Neural cell (in vitro differentiated cells): ENCODE measurements around the gene KCTD16.

Experiments
- EP300 ChIP-seq: fragments of 450-650 bp; conservative IDR thresholded peaks from 2 replicates; pipeline ENCODE4 v1.6.1; 2014; ENCODE audit warnings: antibody characterized with exemption, mild to moderate bottlenecking, moderate library complexity; ENCODE audit not compliant: poor library complexity, severe bottlenecking
- EZH2 ChIP-seq: fragments of 200-600, 300-800 bp; shearing (Covaris generic), sonication (generic); IDR thresholded peaks from 2 replicates; pipeline ENCODE4 v1.6.1; 2014; ENCODE audit warnings: antibody characterized with exemption, low read length, borderline replicate concordance, mild to moderate bottlenecking; ENCODE audit not compliant: insufficient read depth, poor library complexity, severe bottlenecking
- MXI1 ChIP-seq: fragments of 450-650 bp; conservative IDR thresholded peaks from 2 replicates; pipeline ENCODE4 v1.6.1; 2014; ENCODE audit warnings: antibody characterized with exemption, mild to moderate bottlenecking; ENCODE audit not compliant: poor library complexity, severe bottlenecking
- POLR2AphosphoS5 ChIP-seq: IDR thresholded peaks from 2 replicates; pipeline ENCODE4 v1.6.1; 2012
- RAD21 ChIP-seq: fragments of 450-650 bp; conservative IDR thresholded peaks from 2 replicates; pipeline ENCODE4 v1.6.1; 2014; ENCODE audit warnings: antibody characterized with exemption, mild to moderate bottlenecking, moderate library complexity
- SMC3 ChIP-seq: fragments of 450-650 bp; conservative IDR thresholded peaks from 2 replicates; pipeline ENCODE4 v1.6.1; 2014; ENCODE audit warnings: antibody characterized with exemption, mild to moderate bottlenecking, moderate library complexity; ENCODE audit not compliant: poor library complexity
- TF ChIP-seq, protein P1 (sequence below): fragments of 450-650 bp; IDR thresholded peaks from 2 replicates; pipeline ENCODE4 v1.5.1; 2014; ENCODE audit warnings: antibody characterized with exemption, mild to moderate bottlenecking, moderate library complexity; ENCODE audit not compliant: poor library complexity, severe bottlenecking
- TF ChIP-seq, protein P2 (sequence below): IDR thresholded peaks from 2 replicates; pipeline ENCODE4 v1.6.1; 2012; ENCODE audit warnings: borderline replicate concordance

DNA sequence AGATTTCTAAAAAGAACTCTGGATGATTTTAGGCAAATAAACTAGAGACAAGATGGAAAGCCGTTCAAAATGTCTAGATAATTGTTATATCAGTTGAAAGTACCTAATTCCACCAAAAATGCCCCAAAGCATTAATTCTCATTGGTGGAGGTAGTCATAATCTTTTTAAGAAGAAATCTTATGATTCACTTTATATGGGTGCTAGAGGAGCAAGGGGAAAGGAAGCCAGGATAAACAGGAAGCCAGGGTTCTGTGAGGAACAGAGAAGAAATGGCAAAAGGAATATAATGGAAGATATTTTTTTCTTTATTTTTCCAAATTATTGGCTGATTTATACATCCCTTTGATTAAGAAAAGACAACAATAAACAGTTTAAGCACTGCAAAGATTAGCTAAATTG is 8.0 kb upstream of the KCTD16 start:
- TF ChIP-seq, protein P1, sequence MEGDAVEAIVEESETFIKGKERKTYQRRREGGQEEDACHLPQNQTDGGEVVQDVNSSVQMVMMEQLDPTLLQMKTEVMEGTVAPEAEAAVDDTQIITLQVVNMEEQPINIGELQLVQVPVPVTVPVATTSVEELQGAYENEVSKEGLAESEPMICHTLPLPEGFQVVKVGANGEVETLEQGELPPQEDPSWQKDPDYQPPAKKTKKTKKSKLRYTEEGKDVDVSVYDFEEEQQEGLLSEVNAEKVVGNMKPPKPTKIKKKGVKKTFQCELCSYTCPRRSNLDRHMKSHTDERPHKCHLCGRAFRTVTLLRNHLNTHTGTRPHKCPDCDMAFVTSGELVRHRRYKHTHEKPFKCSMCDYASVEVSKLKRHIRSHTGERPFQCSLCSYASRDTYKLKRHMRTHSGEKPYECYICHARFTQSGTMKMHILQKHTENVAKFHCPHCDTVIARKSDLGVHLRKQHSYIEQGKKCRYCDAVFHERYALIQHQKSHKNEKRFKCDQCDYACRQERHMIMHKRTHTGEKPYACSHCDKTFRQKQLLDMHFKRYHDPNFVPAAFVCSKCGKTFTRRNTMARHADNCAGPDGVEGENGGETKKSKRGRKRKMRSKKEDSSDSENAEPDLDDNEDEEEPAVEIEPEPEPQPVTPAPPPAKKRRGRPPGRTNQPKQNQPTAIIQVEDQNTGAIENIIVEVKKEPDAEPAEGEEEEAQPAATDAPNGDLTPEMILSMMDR: no peak
- TF ChIP-seq, protein P2, sequence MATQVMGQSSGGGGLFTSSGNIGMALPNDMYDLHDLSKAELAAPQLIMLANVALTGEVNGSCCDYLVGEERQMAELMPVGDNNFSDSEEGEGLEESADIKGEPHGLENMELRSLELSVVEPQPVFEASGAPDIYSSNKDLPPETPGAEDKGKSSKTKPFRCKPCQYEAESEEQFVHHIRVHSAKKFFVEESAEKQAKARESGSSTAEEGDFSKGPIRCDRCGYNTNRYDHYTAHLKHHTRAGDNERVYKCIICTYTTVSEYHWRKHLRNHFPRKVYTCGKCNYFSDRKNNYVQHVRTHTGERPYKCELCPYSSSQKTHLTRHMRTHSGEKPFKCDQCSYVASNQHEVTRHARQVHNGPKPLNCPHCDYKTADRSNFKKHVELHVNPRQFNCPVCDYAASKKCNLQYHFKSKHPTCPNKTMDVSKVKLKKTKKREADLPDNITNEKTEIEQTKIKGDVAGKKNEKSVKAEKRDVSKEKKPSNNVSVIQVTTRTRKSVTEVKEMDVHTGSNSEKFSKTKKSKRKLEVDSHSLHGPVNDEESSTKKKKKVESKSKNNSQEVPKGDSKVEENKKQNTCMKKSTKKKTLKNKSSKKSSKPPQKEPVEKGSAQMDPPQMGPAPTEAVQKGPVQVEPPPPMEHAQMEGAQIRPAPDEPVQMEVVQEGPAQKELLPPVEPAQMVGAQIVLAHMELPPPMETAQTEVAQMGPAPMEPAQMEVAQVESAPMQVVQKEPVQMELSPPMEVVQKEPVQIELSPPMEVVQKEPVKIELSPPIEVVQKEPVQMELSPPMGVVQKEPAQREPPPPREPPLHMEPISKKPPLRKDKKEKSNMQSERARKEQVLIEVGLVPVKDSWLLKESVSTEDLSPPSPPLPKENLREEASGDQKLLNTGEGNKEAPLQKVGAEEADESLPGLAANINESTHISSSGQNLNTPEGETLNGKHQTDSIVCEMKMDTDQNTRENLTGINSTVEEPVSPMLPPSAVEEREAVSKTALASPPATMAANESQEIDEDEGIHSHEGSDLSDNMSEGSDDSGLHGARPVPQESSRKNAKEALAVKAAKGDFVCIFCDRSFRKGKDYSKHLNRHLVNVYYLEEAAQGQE: no peak
- no peak for TF ChIP-seq POLR2AphosphoS5
- TF ChIP-seq EZH2: no peak
- TF ChIP-seq RAD21: no peak
- TF ChIP-seq EP300: no peak
- no peak for TF ChIP-seq MXI1
- no peak for TF ChIP-seq SMC3
